Mucosa of descending colon (tissue), 3 donors: ENCODE results near the gene AGR2. TPM values are rescaled to one million over a fixed set of nuclear protein-coding genes. Genes with fewer than 3 reads are reported as not detected.
A peak's percentile ranks its signal among the peaks of the same experiment; 100 is the strongest.

Source experiments
- ATAC-seq: fragments of 200-7000 bp; cut with Tn5 transposase; one replicate; pipeline ENCODE4 v1.9.1; 2020; ENCODE audit warnings: mild to moderate bottlenecking, moderate library complexity
- DNase-seq, 3 donors: peaks; one replicate each; pipeline ENCODE4 v3.0.0-alpha.2; 2020
- H3K36me3 ChIP-seq: fragments of 200-600 bp; one replicate; pipeline ENCODE4 v1.8.0; 2021; ENCODE audit warnings: low read depth, mild to moderate bottlenecking
- H3K4me1 ChIP-seq: fragments of 200-600 bp; one replicate; pipeline ENCODE4 v1.8.0; 2021; ENCODE audit warnings: low read depth, mild to moderate bottlenecking
- H3K4me3 ChIP-seq: fragments of 200-600 bp; one replicate; pipeline ENCODE4 v1.8.0; 2021; ENCODE audit warnings: mild to moderate bottlenecking
- H3K9me3 ChIP-seq: fragments of 200-600 bp; one replicate; pipeline ENCODE4 v1.8.0; 2021; ENCODE audit warnings: mild to moderate bottlenecking
- intact Hi-C, 2 donors: fragments of 100-400 bp; cut with DNase I in 1 of 2; cut with micrococcal nuclease in 1 of 2; formaldehyde crosslinking; loops; one replicate each; pipeline versions ENCODE4 v1.11.0 to v1.11.1; 2022; cut with DNase I, micrococcal nuclease
- total RNA-seq, 3 donors: library from RNA; stranded (reverse); fragmentation: NEBNext Ultra II Directional in 2 of 3; extraction: Animal tissue kit (Norgen Biotek cat#: 25700) in 2 of 3; gene quantifications; one replicate each; pipeline versions ENCODE4 v1.2.1 to v1.2.4, GENCODE V29; 2021 to 2023
- TF ChIP-seq, protein P1 (sequence below): fragments of 200-600 bp; IDR thresholded peaks from one replicate; pipeline ENCODE4 v1.8.0; 2022; ENCODE audit warnings: antibody characterized with exemption, mild to moderate bottlenecking
- donor health status: DM: no; HTN: no; CAD: no; lungs with moderate emphysema.
- donor health status: DM: no; HTN: no; CAD: no.
- donor health status: DM: no; HTN: yes; CAD: no.

Gene AGR2
- total RNA-seq, 3 donors from 2014 or later = 191 to 861 (median 775) TPM

GRCh38 chr7:16803881-16804673, 722 bp downstream of the AGR2 start:
- Histone ChIP-seq H3K36me3 (no peaks in the 10 kb centered on the region), H3K9me3 (no peaks in the 10 kb centered on the region), H3K4me3 (peak overlapping the region; percentile 43), H3K4me1 (peaks cover 2% of the 10 kb centered on the region)
- intact Hi-C loops = no loop called here
- ATAC-seq (peak; percentile 72), DNase-seq (peak in 1 of 3 donors; percentile 48)
- TF ChIP-seq, protein P1, sequence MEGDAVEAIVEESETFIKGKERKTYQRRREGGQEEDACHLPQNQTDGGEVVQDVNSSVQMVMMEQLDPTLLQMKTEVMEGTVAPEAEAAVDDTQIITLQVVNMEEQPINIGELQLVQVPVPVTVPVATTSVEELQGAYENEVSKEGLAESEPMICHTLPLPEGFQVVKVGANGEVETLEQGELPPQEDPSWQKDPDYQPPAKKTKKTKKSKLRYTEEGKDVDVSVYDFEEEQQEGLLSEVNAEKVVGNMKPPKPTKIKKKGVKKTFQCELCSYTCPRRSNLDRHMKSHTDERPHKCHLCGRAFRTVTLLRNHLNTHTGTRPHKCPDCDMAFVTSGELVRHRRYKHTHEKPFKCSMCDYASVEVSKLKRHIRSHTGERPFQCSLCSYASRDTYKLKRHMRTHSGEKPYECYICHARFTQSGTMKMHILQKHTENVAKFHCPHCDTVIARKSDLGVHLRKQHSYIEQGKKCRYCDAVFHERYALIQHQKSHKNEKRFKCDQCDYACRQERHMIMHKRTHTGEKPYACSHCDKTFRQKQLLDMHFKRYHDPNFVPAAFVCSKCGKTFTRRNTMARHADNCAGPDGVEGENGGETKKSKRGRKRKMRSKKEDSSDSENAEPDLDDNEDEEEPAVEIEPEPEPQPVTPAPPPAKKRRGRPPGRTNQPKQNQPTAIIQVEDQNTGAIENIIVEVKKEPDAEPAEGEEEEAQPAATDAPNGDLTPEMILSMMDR = no peak

GRCh38 chr7:16803125-16803524, 1.7 kb downstream of the AGR2 start:
- TF ChIP-seq, protein P1 = no peak
- no peaks in the 10 kb centered on the region for H3K9me3 ChIP-seq
- intact Hi-C loops = no loop called here
- H3K4me1 ChIP-seq = no peaks in the 10 kb centered on the region
- no peaks in the 10 kb centered on the region for H3K36me3 ChIP-seq
- H3K4me3 ChIP-seq = peak overlapping the region; percentile 12
- no peak for DNase-seq
- ATAC-seq = peak; percentile 1

- ATAC-seq = no peak
- Histone ChIP-seq H3K36me3 (no peaks in the 10 kb centered on the region), H3K4me1 (no peaks in the 10 kb centered on the region), H3K4me3 (no peak overlapping the region), H3K9me3 (no peaks in the 10 kb centered on the region)
- intact Hi-C loops = no loop called here
- DNase-seq = no peak
- TF ChIP-seq, protein P1 = no peak
Measured at GRCh38 chr7:16801579-16801978, 3.2 kb downstream of the AGR2 start.

GRCh38 chr7:16801111-16801542, 3.7 kb downstream of the AGR2 start:
- TF ChIP-seq, protein P1 = peak; percentile 6
- Histone ChIP-seq H3K36me3 (no peaks in the 10 kb centered on the region), H3K4me3 (no peak overlapping the region), H3K4me1 (no peaks in the 10 kb centered on the region), H3K9me3 (no peaks in the 10 kb centered on the region)
- intact Hi-C loops = no loop called here
- DNase-seq (no peak), ATAC-seq (peak; percentile 52)

DNA sequence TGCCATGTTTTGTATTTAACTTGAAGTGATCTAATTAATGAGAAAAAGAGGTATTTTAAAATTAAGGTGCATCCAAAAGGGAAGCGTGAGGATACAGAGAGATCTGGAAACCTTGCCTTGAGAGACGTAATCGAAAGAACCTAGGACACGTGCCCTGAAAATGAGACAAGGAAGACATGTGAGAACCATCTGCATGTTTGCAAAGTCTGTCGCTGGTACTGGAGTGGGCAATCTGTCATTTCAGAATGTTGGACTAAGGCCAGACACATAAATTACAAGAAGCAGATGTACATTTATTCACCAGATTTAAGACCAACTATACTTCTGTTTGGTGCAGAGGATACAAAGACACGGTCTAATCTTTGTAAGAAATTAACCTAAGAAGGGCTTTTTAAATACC, 9.2 kb downstream of the AGR2 start:
- DNase-seq = no peak
- no peaks in the 10 kb centered on the region for H3K4me1 ChIP-seq
- no peaks in the 10 kb centered on the region for H3K9me3 ChIP-seq
- no peak for ATAC-seq
- no peaks in the 10 kb centered on the region for H3K36me3 ChIP-seq
- intact Hi-C loops = no loop called here
- TF ChIP-seq, protein P1 = no peak
- no peak overlapping the region for H3K4me3 ChIP-seq
